K562 (cell line): ENCODE results near the gene C9. TPM values are rescaled to one million over a fixed set of nuclear protein-coding genes. Genes with fewer than 3 reads are reported as not detected.

ENCODE experiments used
- ARNT ChIP-seq, 2 experiments: fragments of 450-650 bp; IDR thresholded peaks; 2 replicates each; pipeline ENCODE4 v1.6.1; 2016; ENCODE audit warnings: mild to moderate bottlenecking in 1 of 2
- CEBPB ChIP-seq: fragments of 450-650 bp; IDR thresholded peaks from 2 replicates; pipeline ENCODE4 v1.6.1; 2016; ENCODE audit warnings: missing genetic modification characterization, missing compliant biosample characterization
- FOS ChIP-seq: IDR thresholded peaks from 3 replicates; pipeline ENCODE4 v1.6.1; 2011; ENCODE audit not compliant: insufficient read length; ENCODE audit errors: extremely low read depth
- FOSL1 ChIP-seq: fragments of 200-800 bp; sonication (Bioruptor generic); conservative IDR thresholded peaks from 2 replicates; pipeline ENCODE4 v1.6.1; 2016; ENCODE audit warnings: missing genetic modification characterization, missing compliant biosample characterization
- JUND ChIP-seq, 2 experiments: IDR thresholded peaks; 2 replicates in 1 of 2; 3 replicates in 1 of 2; pipeline ENCODE4 v1.6.1; 2011; ENCODE audit warnings: borderline replicate concordance in 2 of 2, low read depth in 2 of 2, low read length in 2 of 2, improper control_type of control experiment in 1 of 2, missing biosample characterization in 1 of 2, missing genetic modification characterization in 1 of 2, missing genetic modification reagents in 1 of 2
- KDM5B ChIP-seq: fragments of 200-600 bp; sonication (generic); IDR thresholded peaks from 2 replicates; pipeline ENCODE4 v1.6.1; 2012; ENCODE audit warnings: low read depth, mild to moderate bottlenecking, moderate library complexity, low read length, control low read depth, inconsistent platforms; ENCODE audit not compliant: insufficient replicate concordance
- L3MBTL2 ChIP-seq: fragments of 450-650 bp; IDR thresholded peaks from 2 replicates; pipeline ENCODE4 v1.6.1; 2016; ENCODE audit warnings: mild to moderate bottlenecking, moderate library complexity
- NCOA1 ChIP-seq: fragments of 450-650 bp; IDR thresholded peaks from 2 replicates; pipeline ENCODE4 v1.6.1; 2016; ENCODE audit warnings: low read depth
- NFE2 ChIP-seq: IDR thresholded peaks from 2 replicates; pipeline ENCODE4 v1.6.1; 2014; ENCODE audit warnings: antibody characterized with exemption, low read depth
- NR3C1 ChIP-seq: sonication (generic); formaldehyde crosslinking; IDR thresholded peaks from 2 replicates; pipeline ENCODE4 v1.8.1; 2022; ENCODE audit warnings: missing genetic modification reagents
- RAD21 ChIP-seq, 2 experiments: fragments of 250-450 bp in 1 of 2; fragments of 450-650 bp in 1 of 2; sonication (Bioruptor Pico) in 1 of 2; formaldehyde crosslinking in 1 of 2; IDR thresholded peaks in 1 of 2; conservative IDR thresholded peaks in 1 of 2; 2 replicates each; pipeline versions ENCODE4 v1.4.0 to v1.8.0; 2020 to 2022; ENCODE audit warnings: mild to moderate bottlenecking in 2 of 2, moderate library complexity in 1 of 2
- RBFOX2 ChIP-seq: fragments of 200-400 bp; formaldehyde crosslinking; IDR thresholded peaks from 2 replicates; pipeline ENCODE4 v1.6.1; 2017; ENCODE audit warnings: low read depth, mild to moderate bottlenecking, low read length, moderate library complexity
- RBM15 ChIP-seq: fragments of 200-400 bp; formaldehyde crosslinking; IDR thresholded peaks from 2 replicates; pipeline ENCODE4 v1.6.1; 2018; ENCODE audit warnings: mild to moderate bottlenecking, low read length, moderate library complexity; ENCODE audit not compliant: insufficient read depth
- REST ChIP-seq, 2 experiments: fragments of 450-650 bp; formaldehyde crosslinking in 1 of 2; IDR thresholded peaks; 2 replicates each; pipeline versions ENCODE4 v1.4.0 to v1.6.1; 2014 to 2020; ENCODE audit warnings: mild to moderate bottlenecking in 2 of 2, borderline replicate concordance in 1 of 2, low read depth in 1 of 2
- SOX6 ChIP-seq: fragments of 450-650 bp; IDR thresholded peaks from 2 replicates; pipeline ENCODE4 v1.6.1; 2014; ENCODE audit warnings: mild to moderate bottlenecking
- TCF7L2 ChIP-seq: fragments of 150-350 bp; IDR thresholded peaks from 2 replicates; pipeline ENCODE4 v1.6.1; 2016; ENCODE audit warnings: low read depth, mild to moderate bottlenecking, low read length, moderate library complexity
- ZNF134 ChIP-seq: fragments of 250-450 bp; sonication (Bioruptor Pico); conservative IDR thresholded peaks from 2 replicates; pipeline ENCODE4 v1.4.0; 2020
- ZNF212 ChIP-seq: fragments of 450-650 bp; formaldehyde crosslinking; IDR thresholded peaks from 2 replicates; pipeline ENCODE4 v1.4.0; 2020; ENCODE audit warnings: mild to moderate bottlenecking
- polyA plus RNA-seq, 8 experiments: library from polyadenylated mRNA; depleted of rRNA in 4 of 8; stranded (reverse) in 5 of 8; unstranded in 3 of 8; fragments of >200 nt; fragmentation: Nextera tagmentation in 2 of 8; fragmentation: Illumina TruSeq in 1 of 8; extraction: Ambion mirVana in 2 of 8; extraction: Trizol in 1 of 8; gene quantifications; 2 replicates each; pipeline versions ENCODE4 v1.2.1 to v1.2.3, GENCODE V29; 2011 to 2014; ENCODE audit warnings: inconsistent platforms in 1 of 8, missing spikeins in 1 of 8
- total RNA-seq, 7 experiments: library from RNA; depleted of rRNA in 6 of 7; stranded (reverse); fragments of >200 nt in 6 of 7; fragmentation: Illumina TruSeq in 2 of 7; extraction: Trizol in 2 of 7; gene quantifications; 2 replicates each; pipeline versions ENCODE4 v1.2.1 to v1.2.3, GENCODE V29; 2011 to 2021; ENCODE audit warnings: low replicate concordance in 1 of 7

C9 gene
- total and polyA plus RNA-seq, 9 of the 15 experiments (the other 6 are each of a cell fraction or from before 2014, with no cell fraction given) = 0.08 to 0.38 TPM; not detected in 7

GRCh38 chr5:39399135-39400036 is 35.1 kb upstream of the C9 start (continued):
- TF ChIP-seq RAD21 (CRISPR knock-in tag; conservative IDR thresholded peaks at IDR 0.05 in 1 of 2, IDR thresholded peaks at IDR 0.05 in 1 of 2) (peak in 1 of 2 experiments; percentile 27; a peak in 1 of 4 replicates), NR3C1 (CRISPR knock-in tag) (no peak), NFE2 (peak; percentile 94), CEBPB (tag) (peak; percentile 99), SOX6 (peak; percentile 91), RBM15 (no peak), JUND (IDR thresholded peaks at IDR 0.05; ENCODE audit: borderline replicate concordance, low read depth, low read length) (peak; percentile 99), JUND (tag; IDR thresholded peaks at IDR 0.05; ENCODE audit: borderline replicate concordance, low read depth, low read length) (peak; percentile 100), L3MBTL2 (0 out of 2 replicates have a peak, but pooled peaks have one; percentile 16), REST (IDR thresholded peaks at IDR 0.05; ENCODE audit: borderline replicate concordance) (peak; percentile 25; the same call in 1 of the 2 replicates), REST (CRISPR knock-in tag; IDR thresholded peaks at IDR 0.05; ENCODE audit: low read depth) (no peak), FOS (peak; percentile 68), RBFOX2 (peak; percentile 50), FOSL1 (tag) (peak; percentile 99), TCF7L2 (no peak), ZNF134 (CRISPR knock-in tag) (0 out of 2 replicates have a peak, but pooled peaks have one; percentile 11), KDM5B (no peak), NCOA1 (peak; percentile 32; the same call in 1 of the 2 replicates), ARNT (IDR thresholded peaks at IDR 0.05) (peak in 1 of 2 experiments; percentile 100; a peak in 2 of 4 replicates), ZNF212 (CRISPR knock-in tag) (no peak)
